NK-92 (cell line): ENCODE results near the gene OSCP1.

ENCODE experiments used
- DNase-seq: peaks from one replicate; lab custom pipeline; 2025; ENCODE audit not compliant: unreplicated experiment; lab: John Stamatoyannopoulos, UW

Gene OSCP1

GRCh38 chr1:36450919-36451305 is 661 bp upstream of the OSCP1 start:
- no peak for DNase-seq

GRCh38 chr1:36448530-36449056 is 1.7 kb downstream of the OSCP1 start:
- DNase-seq, result no peak

GRCh38 chr1:36447450-36447849 is 2.8 kb downstream of the OSCP1 start:
- no peak for DNase-seq

- no peak for DNase-seq
These were observed 3.5 kb downstream of the OSCP1 start for GRCh38 chr1:36446746-36447145.

GRCh38 chr1:36446271-36446670 is 4.0 kb downstream of the OSCP1 start:
- DNase-seq, result no peak

- no peak for DNase-seq
These were observed 7.0 kb downstream of the OSCP1 start for GRCh38 chr1:36443297-36443696.

- DNase-seq, result no peak
These were observed 7.9 kb downstream of the OSCP1 start for GRCh38 chr1:36442337-36442736.

- no peak for DNase-seq
These were observed 9.6 kb downstream of the OSCP1 start for GRCh38 chr1:36440646-36441045.

- DNase-seq, result no peak
These were observed 10.2 kb downstream of the OSCP1 start for GRCh38 chr1:36440044-36440443.

- no peak for DNase-seq
These were observed 11.5 kb downstream of the OSCP1 start for GRCh38 chr1:36438715-36439114.

GRCh38 chr1:36436821-36437220 is 13.4 kb downstream of the OSCP1 start:
- DNase-seq, result no peak

GRCh38 chr1:36433102-36433501 is 17.1 kb downstream of the OSCP1 start:
- DNase-seq, result no peak

- DNase-seq, result no peak
These were observed 17.6 kb downstream of the OSCP1 start for GRCh38 chr1:36432616-36433015.

- DNase-seq, result no peak
These were observed 24.5 kb downstream of the OSCP1 start for GRCh38 chr1:36425791-36426190.

GRCh38 chr1:36421649-36422048 is 28.6 kb downstream of the OSCP1 start:
- DNase-seq, result no peak

- DNase-seq, result peak; percentile 24
These were observed 29.4 kb downstream of the OSCP1 start for GRCh38 chr1:36420836-36421317.

- DNase-seq, result no peak
These were observed 29.8 kb downstream of the OSCP1 start for GRCh38 chr1:36420409-36420808.

- DNase-seq, result no peak
These were observed 30.7 kb downstream of the OSCP1 start for GRCh38 chr1:36419569-36419968.

GRCh38 chr1:36419140-36419539 is 31.1 kb downstream of the OSCP1 start:
- no peak for DNase-seq

- no peak for DNase-seq
These were observed 32.3 kb downstream of the OSCP1 start for GRCh38 chr1:36417931-36418330.

GRCh38 chr1:36415661-36416326 is 34.5 kb downstream of the OSCP1 start:
- DNase-seq, result no peak

- DNase-seq, result no peak
These were observed 35.9 kb downstream of the OSCP1 start for GRCh38 chr1:36414384-36414783.
